Esophagus squamous epithelium (tissue), 5 donors: ENCODE data around the gene PARP12. TPM values are rescaled to one million over a fixed set of nuclear protein-coding genes. Genes with fewer than 3 reads are reported as not detected.

Source experiments
- DNase-seq: peaks from one replicate; lab custom pipeline; 2025; lab: John Stamatoyannopoulos, UW
- H3K27ac ChIP-seq, 4 donors: fragments of 200-600 bp; sonication (generic); one replicate each; pipeline ENCODE4 v1.5.1; 2016 to 2019; ENCODE audit warnings: mild to moderate bottlenecking in 1 of 4
- H3K27me3 ChIP-seq, 4 donors: fragments of 200-600 bp; sonication (generic); 1 replicate in 3 of 4; 2 replicates in 1 of 4; pipeline versions ENCODE4 v1.5.1 to v1.6.0; 2017 to 2021; ENCODE audit warnings: antibody characterized with exemption in 1 of 4
- H3K36me3 ChIP-seq, 3 donors: fragments of 200-600 bp; sonication (generic); one replicate each; pipeline ENCODE4 v1.5.1; 2016 to 2019
- H3K4me1 ChIP-seq, 3 donors: fragments of 200-600 bp; sonication (generic); one replicate each; pipeline ENCODE4 v1.5.1; 2017 to 2019
- H3K4me3 ChIP-seq, 4 donors: fragments of 200-600 bp; sonication (generic); 1 replicate in 3 of 4; 2 replicates in 1 of 4; pipeline ENCODE4 v1.5.1; 2016 to 2019; ENCODE audit warnings: mild to moderate bottlenecking in 2 of 4, moderate library complexity in 1 of 4
- H3K9me3 ChIP-seq, 3 donors: fragments of 200-600 bp; sonication (generic); one replicate each; pipeline ENCODE4 v1.5.1; 2016 to 2019
- POLR2A ChIP-seq, 4 donors: fragments of 450-650 bp; IDR thresholded peaks; one replicate each; pipeline ENCODE4 v1.6.1; 2017; ENCODE audit warnings: antibody characterized with exemption in 4 of 4, mild to moderate bottlenecking in 4 of 4, moderate library complexity in 3 of 4
- WGBS, 2 donors: methylation state at CpG; one replicate each; pipeline ENCODE4 v1.1.5; 2018; 5-methylcytosine and 5-hydroxymethylcytosine counted together
- intact Hi-C: fragments of 100-400 bp; cut with DNase I; formaldehyde crosslinking; loops from one replicate; pipeline ENCODE4 v1.15.0; 2022
- total RNA-seq, 4 donors: library from RNA; depleted of rRNA; stranded (reverse); fragments of >200 nt; gene quantifications; one replicate each; pipeline ENCODE4 v1.1.0, GENCODE V29; 2016
- TF ChIP-seq, protein P1 (sequence below), 6 experiments: fragments of 450-650 bp in 4 of 6; fragments of 200-600 bp in 2 of 6; sonication (generic) in 2 of 6; IDR thresholded peaks; one replicate each; pipeline ENCODE4 v1.5.1; 2016 to 2019; ENCODE audit warnings: antibody characterized with exemption in 6 of 6, mild to moderate bottlenecking in 4 of 6, moderate library complexity in 4 of 6
- donor health status: DM: yes; HTN: yes; CAD: no.

PARP12 gene
- total RNA-seq, 4 donors from 2014 or later: 17.0 to 28.6 (median 22.1) TPM

GRCh38 chr7:140026935-140027334 lies 35.8 kb downstream of the PARP12 start:
- WGBS, 2 donors: 96 to 100% methylated on average over 4 of the region's 9 CpGs
- Histone ChIP-seq H3K36me3 (peaks cover 7 to 86% (median 14%) of the 10 kb centered on the region in 3 donors), H3K4me1 (no peaks in the 10 kb centered on the region), H3K27ac (no peak overlapping the region), H3K4me3 (no peak overlapping the region), H3K27me3 (no peaks in the 10 kb centered on the region), H3K9me3 (no peaks in the 10 kb centered on the region)
- intact Hi-C loops: no loop called here
- DNase-seq: no peak
- TF ChIP-seq, protein P1, sequence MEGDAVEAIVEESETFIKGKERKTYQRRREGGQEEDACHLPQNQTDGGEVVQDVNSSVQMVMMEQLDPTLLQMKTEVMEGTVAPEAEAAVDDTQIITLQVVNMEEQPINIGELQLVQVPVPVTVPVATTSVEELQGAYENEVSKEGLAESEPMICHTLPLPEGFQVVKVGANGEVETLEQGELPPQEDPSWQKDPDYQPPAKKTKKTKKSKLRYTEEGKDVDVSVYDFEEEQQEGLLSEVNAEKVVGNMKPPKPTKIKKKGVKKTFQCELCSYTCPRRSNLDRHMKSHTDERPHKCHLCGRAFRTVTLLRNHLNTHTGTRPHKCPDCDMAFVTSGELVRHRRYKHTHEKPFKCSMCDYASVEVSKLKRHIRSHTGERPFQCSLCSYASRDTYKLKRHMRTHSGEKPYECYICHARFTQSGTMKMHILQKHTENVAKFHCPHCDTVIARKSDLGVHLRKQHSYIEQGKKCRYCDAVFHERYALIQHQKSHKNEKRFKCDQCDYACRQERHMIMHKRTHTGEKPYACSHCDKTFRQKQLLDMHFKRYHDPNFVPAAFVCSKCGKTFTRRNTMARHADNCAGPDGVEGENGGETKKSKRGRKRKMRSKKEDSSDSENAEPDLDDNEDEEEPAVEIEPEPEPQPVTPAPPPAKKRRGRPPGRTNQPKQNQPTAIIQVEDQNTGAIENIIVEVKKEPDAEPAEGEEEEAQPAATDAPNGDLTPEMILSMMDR (IDR thresholded peaks at IDR 0.05): no peak
- no peak for TF ChIP-seq POLR2A (IDR thresholded peaks at IDR 0.05)

- no peak overlapping the region for H3K4me3 ChIP-seq
- H3K4me1 ChIP-seq: no peaks in the 10 kb centered on the region
- no peak for TF ChIP-seq POLR2A (IDR thresholded peaks at IDR 0.05)
- TF ChIP-seq, protein P1 (IDR thresholded peaks at IDR 0.05): no peak
- H3K36me3 ChIP-seq: peaks cover 7 to 80% (median 14%) of the 10 kb centered on the region in 3 donors
- H3K9me3 ChIP-seq: no peaks in the 10 kb centered on the region
- WGBS, 2 donors: 88 to 92% methylated on average over 10 to 12 of the region's 12 CpGs
- DNase-seq: no peak
- H3K27ac ChIP-seq: no peak overlapping the region
- H3K27me3 ChIP-seq: no peaks in the 10 kb centered on the region
- intact Hi-C loops: no loop called here
These were observed 36.8 kb downstream of the PARP12 start for GRCh38 chr7:140025814-140026433.

GRCh38 chr7:140025241-140025640 lies 37.5 kb downstream of the PARP12 start:
- Histone ChIP-seq H3K27ac (no peak overlapping the region), H3K27me3 (no peaks in the 10 kb centered on the region), H3K9me3 (no peaks in the 10 kb centered on the region), H3K4me1 (no peaks in the 10 kb centered on the region), H3K36me3 (peaks cover 7 to 73% (median 14%) of the 10 kb centered on the region in 3 donors), H3K4me3 (no peak overlapping the region)
- no peak for DNase-seq
- 94 to 97% methylated on average over 4 of the region's 4 CpGs for WGBS, 2 donors
- intact Hi-C loops: no loop called here
- no peak for TF ChIP-seq POLR2A (IDR thresholded peaks at IDR 0.05)
- TF ChIP-seq, protein P1 (IDR thresholded peaks at IDR 0.05): no peak

DNA sequence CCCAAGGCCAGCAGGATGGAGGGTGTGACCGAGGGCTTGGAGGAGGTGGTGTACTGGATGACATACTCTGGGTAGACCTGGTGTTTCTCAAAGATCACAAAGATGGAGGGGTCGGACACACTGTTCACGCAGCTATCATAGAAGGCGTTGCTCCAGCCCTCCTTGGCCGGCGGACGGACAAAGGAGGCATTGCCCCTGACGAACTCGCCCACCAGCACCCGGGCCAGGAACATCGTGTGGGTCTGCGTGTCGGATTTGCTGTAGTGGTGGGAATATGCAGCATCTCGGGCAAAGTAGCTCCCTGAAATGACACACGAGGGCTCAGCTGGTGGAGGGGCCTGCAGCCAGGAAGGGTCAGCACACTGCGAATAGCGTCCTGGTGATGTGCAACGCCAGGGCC lies 38.2 kb downstream of the PARP12 start:
- no peak for DNase-seq
- Histone ChIP-seq H3K9me3 (no peaks in the 10 kb centered on the region), H3K27me3 (no peaks in the 10 kb centered on the region)

GRCh38 chr7:140023728-140024127 lies 39.0 kb downstream of the PARP12 start:
- WGBS, 2 donors: 80 to 90% methylated on average over 2 to 5 of the region's 6 CpGs
- Histone ChIP-seq H3K9me3 (no peaks in the 10 kb centered on the region), H3K27ac (no peak overlapping the region), H3K4me3 (no peak overlapping the region), H3K27me3 (no peaks in the 10 kb centered on the region), H3K36me3 (peaks cover 7 to 66% (median 14%) of the 10 kb centered on the region in 3 donors), H3K4me1 (no peaks in the 10 kb centered on the region)
- DNase-seq: no peak
- intact Hi-C loops: no loop called here
- TF ChIP-seq, protein P1 (IDR thresholded peaks at IDR 0.05): no peak
- TF ChIP-seq POLR2A (IDR thresholded peaks at IDR 0.05): no peak

More for the DNA sequence above, 38.2 kb downstream of the PARP12 start:
- Histone ChIP-seq H3K36me3 (peaks cover 7 to 70% (median 14%) of the 10 kb centered on the region in 3 donors), H3K27ac (no peak overlapping the region), H3K4me1 (no peaks in the 10 kb centered on the region), H3K4me3 (no peak overlapping the region)
- 87 to 95% methylated on average over 17 to 18 of the region's 18 CpGs for WGBS, 2 donors
- no peak for TF ChIP-seq POLR2A (IDR thresholded peaks at IDR 0.05)
- TF ChIP-seq, protein P1 (IDR thresholded peaks at IDR 0.05): no peak
- intact Hi-C loops: no loop called here
